Endodermal cell (in vitro differentiated cells): Measurements from ENCODE around the gene PTPRK. TPM values are rescaled to one million over a fixed set of nuclear protein-coding genes. Genes with fewer than 3 reads are reported as not detected.

Source experiments
- DNase-seq: peaks from one replicate; pipeline ENCODE4 v3.0.0-alpha.2; 2017
- H3K27ac ChIP-seq: 2 replicates; pipeline ENCODE4 v1.5.1; 2013; ENCODE audit warnings: mild to moderate bottlenecking, low read depth, low read length, moderate library complexity
- H3K27me3 ChIP-seq: 2 replicates; pipeline ENCODE4 v1.6.1; 2013; ENCODE audit warnings: mild to moderate bottlenecking, low read length, moderate library complexity; ENCODE audit not compliant: insufficient read depth, control insufficient read depth, poor library complexity, severe bottlenecking
- H3K36me3 ChIP-seq: 2 replicates; pipeline ENCODE4 v1.7.0; 2013; ENCODE audit warnings: mild to moderate bottlenecking, low read length, moderate library complexity; ENCODE audit not compliant: control insufficient read depth, insufficient read depth
- H3K4me1 ChIP-seq: one replicate; pipeline ENCODE4 v1.7.0; 2013; ENCODE audit warnings: low read length; ENCODE audit not compliant: control insufficient read depth, insufficient read depth
- H3K4me3 ChIP-seq: 2 replicates; pipeline ENCODE4 v1.5.1; 2013; ENCODE audit warnings: mild to moderate bottlenecking, low read length, moderate library complexity
- H3K9ac ChIP-seq: 2 replicates; pipeline ENCODE4 v1.6.1; 2013; ENCODE audit warnings: mild to moderate bottlenecking, low read length, moderate library complexity; ENCODE audit not compliant: poor library complexity, severe bottlenecking; ENCODE audit errors: extremely low read depth
- H3K9me3 ChIP-seq: 2 replicates; pipeline ENCODE4 v1.6.1; 2013; ENCODE audit warnings: mild to moderate bottlenecking, low read length, moderate library complexity; ENCODE audit not compliant: control insufficient read depth
- H3K27ac Mint-ChIP-seq: 2 replicates; pipeline ENCODE4 v1.8.0; 2020; ENCODE audit warnings: mixed read lengths
- H3K27me3 Mint-ChIP-seq: 2 replicates; pipeline ENCODE4 v1.8.0; 2021; ENCODE audit warnings: mild to moderate bottlenecking, mixed read lengths; ENCODE audit not compliant: insufficient read depth
- H3K36me3 Mint-ChIP-seq: 2 replicates; pipeline ENCODE4 v1.8.0; 2020; ENCODE audit warnings: low read depth, mixed read lengths
- H3K4me1 Mint-ChIP-seq: 2 replicates; pipeline ENCODE4 v1.8.0; 2020; ENCODE audit warnings: mixed read lengths
- H3K4me3 Mint-ChIP-seq: 2 replicates; pipeline ENCODE4 v1.8.0; 2020; ENCODE audit warnings: mild to moderate bottlenecking, moderate library complexity, mixed read lengths
- H3K9me3 Mint-ChIP-seq: 2 replicates; pipeline ENCODE4 v1.8.0; 2020; ENCODE audit warnings: mild to moderate bottlenecking, mixed read lengths
- CTCF ChIP-seq: fragments of 200-600 bp; sonication (generic); conservative IDR thresholded peaks from 2 replicates; pipeline ENCODE4 v1.5.0; 2021; ENCODE audit warnings: antibody characterized with exemption, mild to moderate bottlenecking
- WGBS, 2 experiments: methylation state at CpG; one replicate each; pipeline versions ENCODE4 v1.1.5 to v1.1.7; 2013; ENCODE audit warnings: missing lambda C conversion rate in 2 of 2, mixed read lengths in 1 of 2; ENCODE audit not compliant: insufficient coverage in 1 of 2, insufficient read length in 1 of 2; 5-methylcytosine and 5-hydroxymethylcytosine counted together
- total RNA-seq, 2 donors: library from RNA; stranded (reverse); fragmentation: NEBNext Ultra II Directional in 1 of 2; extraction: Animal tissue kit (Norgen Biotek cat#: 25700) in 1 of 2; gene quantifications; 2 replicates in 1 of 2; 3 replicates in 1 of 2; pipeline ENCODE4 v1.2.1, GENCODE V29; 2021

PTPRK gene
- total RNA-seq, 2 donors from 2014 or later, result 46.4 to 57.6 TPM

GRCh38 chr6:128275681-128276080 is 244.7 kb downstream of the PTPRK start:
- Histone ChIP-seq H3K27ac (no peak overlapping the region), H3K9me3 (no peaks in the 10 kb centered on the region)

DNA sequence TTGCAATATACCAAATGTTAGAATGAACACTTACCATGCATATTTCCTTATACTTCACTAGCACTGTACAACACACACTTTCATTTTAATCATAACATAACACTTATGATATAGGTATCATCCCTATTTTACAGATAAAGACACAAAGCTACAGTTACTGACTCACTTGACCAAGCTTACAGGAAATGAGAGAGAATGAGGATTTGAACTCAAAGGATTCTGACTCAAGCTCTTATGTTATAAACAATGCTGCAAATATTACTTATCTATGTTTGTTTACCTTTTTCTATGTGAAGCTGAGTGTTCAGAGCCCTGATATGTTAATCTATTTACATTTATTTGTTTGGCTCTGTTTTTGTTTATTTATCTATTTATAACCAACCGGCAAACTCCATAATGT is 245.4 kb downstream of the PTPRK start:
- Histone ChIP-seq H3K9ac (no peak overlapping the region), H3K27me3 (no peaks in the 10 kb centered on the region), H3K4me3 (no peak overlapping the region), H3K4me1 (peaks cover 6% of the 10 kb centered on the region), H3K9me3 (no peaks in the 10 kb centered on the region), H3K36me3 (no peaks in the 10 kb centered on the region), H3K27ac (no peak overlapping the region)
- H3K27me3 Mint-ChIP-seq, result no peaks in the 10 kb centered on the region
- WGBS, 2 experiments, result 100% methylated on average over 1 of the region's 1 CpG; no CpG with 5 or more reads in 1 of the 2 experiments
- no peaks in the 10 kb centered on the region for H3K9me3 Mint-ChIP-seq
- no peaks in the 10 kb centered on the region for H3K36me3 Mint-ChIP-seq
- no peak for TF ChIP-seq CTCF
- H3K4me1 Mint-ChIP-seq, result peaks cover 13% of the 10 kb centered on the region
- no peak for DNase-seq
- peak overlapping the region; percentile 48 for H3K27ac Mint-ChIP-seq
- no peak overlapping the region for H3K4me3 Mint-ChIP-seq

More at GRCh38 chr6:128275681-128276080, 244.7 kb downstream of the PTPRK start:
- no peak overlapping the region for H3K4me3 ChIP-seq
- H3K36me3 Mint-ChIP-seq, result no peaks in the 10 kb centered on the region
- H3K4me3 Mint-ChIP-seq, result no peak overlapping the region
- H3K4me1 Mint-ChIP-seq, result peaks cover 16% of the 10 kb centered on the region
- DNase-seq, result no peak
- H3K36me3 ChIP-seq, result no peaks in the 10 kb centered on the region
- TF ChIP-seq CTCF, result no peak
- no peak overlapping the region for H3K27ac Mint-ChIP-seq
- H3K27me3 ChIP-seq, result no peaks in the 10 kb centered on the region
- no peak overlapping the region for H3K9ac ChIP-seq
- no peaks in the 10 kb centered on the region for H3K27me3 Mint-ChIP-seq
- H3K9me3 Mint-ChIP-seq, result no peaks in the 10 kb centered on the region
- peaks cover 6% of the 10 kb centered on the region for H3K4me1 ChIP-seq

GRCh38 chr6:128271527-128271926 is 248.9 kb downstream of the PTPRK start:
- no peaks in the 10 kb centered on the region for H3K36me3 ChIP-seq
- H3K9me3 Mint-ChIP-seq, result no peaks in the 10 kb centered on the region
- peaks cover 6% of the 10 kb centered on the region for H3K4me1 ChIP-seq
- H3K9ac ChIP-seq, result no peak overlapping the region
- TF ChIP-seq CTCF, result no peak
- no peak overlapping the region for H3K4me3 ChIP-seq
- no peak overlapping the region for H3K27ac ChIP-seq
- H3K36me3 Mint-ChIP-seq, result no peaks in the 10 kb centered on the region
- H3K9me3 ChIP-seq, result no peaks in the 10 kb centered on the region
- H3K4me3 Mint-ChIP-seq, result no peak overlapping the region
- no peak for DNase-seq
- H3K27me3 Mint-ChIP-seq, result no peaks in the 10 kb centered on the region
- no peaks in the 10 kb centered on the region for H3K27me3 ChIP-seq
- H3K27ac Mint-ChIP-seq, result no peak overlapping the region
- 86% methylated on average over 1 of the region's 1 CpG; no CpG with 5 or more reads in 1 of the 2 experiments for WGBS, 2 experiments
- peaks cover 11% of the 10 kb centered on the region for H3K4me1 Mint-ChIP-seq
